ENCODE measurements around the gene GMPR2.

Gene GMPR2

DNA sequence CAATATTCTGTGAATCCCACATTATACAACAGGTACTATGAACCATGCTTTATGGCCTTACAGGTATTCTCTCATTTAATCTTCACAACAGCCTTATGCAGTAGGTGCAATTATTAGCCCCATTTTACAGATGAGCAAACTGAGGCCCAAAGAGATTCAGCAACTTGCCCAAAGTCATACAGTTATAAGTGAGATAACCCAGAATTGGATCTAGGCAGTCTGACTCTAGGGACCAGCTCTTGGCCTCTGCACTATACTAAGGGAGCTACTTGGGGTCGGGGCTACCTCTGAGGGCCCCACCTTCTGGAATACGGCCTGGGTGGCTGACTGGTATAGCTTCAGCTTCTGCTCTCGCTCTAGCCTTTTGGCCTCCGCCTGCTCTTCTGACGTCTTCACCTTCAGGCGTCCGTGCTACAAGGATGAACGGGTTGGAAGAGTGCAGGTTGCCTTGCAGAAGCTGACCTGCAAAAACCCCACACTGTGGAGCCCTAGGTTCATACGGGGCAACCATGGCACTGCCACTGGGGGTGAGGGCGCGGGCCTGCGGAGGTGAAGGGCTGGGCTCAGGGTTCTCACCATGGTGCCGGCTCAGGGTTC, 37.9 kb downstream of the GMPR2 start:
- no peak for DNase-seq

DNA sequence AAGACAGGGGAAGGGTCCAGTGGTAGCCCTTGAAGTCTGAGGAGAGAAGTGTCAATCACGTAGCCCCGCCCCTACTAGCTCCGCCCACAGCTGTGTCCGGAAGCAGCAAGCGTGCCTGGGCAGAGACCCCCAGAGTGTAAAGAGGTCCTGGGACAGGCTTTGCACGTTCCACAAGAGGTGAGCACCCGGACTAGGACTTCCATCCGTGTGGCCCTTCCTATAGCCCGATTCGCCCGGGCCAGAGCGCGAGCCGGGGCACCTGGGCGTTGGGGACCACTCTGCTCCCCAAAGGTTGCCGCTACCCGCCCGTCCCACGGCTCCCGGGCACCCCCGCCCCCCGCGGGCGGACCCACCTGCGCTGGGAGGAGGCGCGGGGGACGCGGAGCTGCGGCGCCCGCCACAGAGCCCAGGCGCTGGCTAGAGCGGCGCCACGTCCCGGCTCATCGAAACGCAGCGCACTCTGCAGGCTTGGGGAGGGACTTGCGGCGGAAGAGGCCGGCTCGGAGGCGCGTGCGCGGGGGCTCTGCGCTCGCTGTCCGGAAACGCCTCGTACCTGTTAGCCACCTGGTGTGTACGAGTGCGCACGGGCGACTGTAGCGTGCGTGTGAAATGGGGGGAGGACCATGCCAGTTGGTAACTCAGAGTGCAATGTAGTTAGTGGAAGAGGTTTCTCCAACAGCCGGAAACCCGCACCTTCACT, 38.6 kb downstream of the GMPR2 start, which contains the start of gene RABGGTA:
TSS of gene RABGGTA (minus strand) at position 464 of the 700 bp plus-strand sequence. CDS start 482 bp downstream, outside the sequence.
- DNase-seq: peak; percentile 70 to 85

GRCh38 chr14:24271834-24272263, 39.1 kb downstream of the GMPR2 start:
- DNase-seq: no peak

- no peak for DNase-seq
Observed at GRCh38 chr14:24272467-24272866, 39.7 kb downstream of the GMPR2 start.

DNA sequence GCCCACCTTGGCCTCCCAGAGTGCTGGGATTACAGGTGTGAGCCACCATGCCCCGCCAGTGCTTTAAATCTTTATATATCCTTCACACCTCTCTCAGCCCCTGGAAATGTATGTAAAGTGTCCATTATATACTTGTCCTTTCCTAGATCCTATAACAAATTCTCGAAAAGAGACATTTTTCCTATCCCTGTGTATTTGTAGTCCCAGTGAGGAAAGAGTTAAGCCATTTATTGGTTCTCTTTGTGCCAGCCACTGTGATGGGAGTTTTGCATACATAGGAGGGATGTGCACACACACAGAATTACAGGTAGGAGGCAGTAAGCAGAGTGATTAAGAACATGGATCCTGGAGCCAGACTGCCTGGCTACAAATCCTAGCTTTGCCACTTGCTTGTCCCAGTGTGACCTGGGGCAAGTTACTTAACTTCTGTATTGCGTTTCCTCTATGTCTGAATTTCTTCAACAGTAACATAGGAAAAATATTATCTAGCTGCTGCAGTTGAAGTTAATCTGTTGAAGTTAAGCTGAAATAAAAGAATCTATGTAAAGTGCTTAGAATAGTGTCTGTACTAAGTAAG, 40.8 kb downstream of the GMPR2 start:
- DNase-seq: peak; percentile 45 to 56

GRCh38 chr14:24274101-24274543, 41.4 kb downstream of the GMPR2 start:
- peak; percentile 79 to 85 for DNase-seq

DNA sequence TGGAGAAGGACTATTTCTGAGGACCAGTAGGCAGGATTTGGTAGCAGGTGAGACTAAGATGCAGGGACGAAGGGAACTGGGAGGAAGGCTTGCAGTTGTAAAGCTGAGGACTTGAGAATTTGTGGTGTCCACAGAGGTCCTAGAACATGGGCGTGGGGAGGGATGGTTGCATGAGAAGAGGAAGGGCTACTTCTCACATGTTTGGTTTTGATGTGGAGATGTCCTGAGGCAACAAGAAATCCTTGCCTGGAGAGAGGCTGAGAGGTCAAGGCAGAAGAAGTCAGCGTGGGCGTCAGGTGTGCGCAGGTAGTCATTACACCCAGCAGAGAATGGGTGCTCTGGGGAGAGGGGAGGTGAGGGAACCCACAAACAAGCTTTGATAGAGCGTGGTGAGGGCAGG, 44.3 kb downstream of the GMPR2 start:
- peak in 1 of 2 donors; percentile 35 for DNase-seq

DNA sequence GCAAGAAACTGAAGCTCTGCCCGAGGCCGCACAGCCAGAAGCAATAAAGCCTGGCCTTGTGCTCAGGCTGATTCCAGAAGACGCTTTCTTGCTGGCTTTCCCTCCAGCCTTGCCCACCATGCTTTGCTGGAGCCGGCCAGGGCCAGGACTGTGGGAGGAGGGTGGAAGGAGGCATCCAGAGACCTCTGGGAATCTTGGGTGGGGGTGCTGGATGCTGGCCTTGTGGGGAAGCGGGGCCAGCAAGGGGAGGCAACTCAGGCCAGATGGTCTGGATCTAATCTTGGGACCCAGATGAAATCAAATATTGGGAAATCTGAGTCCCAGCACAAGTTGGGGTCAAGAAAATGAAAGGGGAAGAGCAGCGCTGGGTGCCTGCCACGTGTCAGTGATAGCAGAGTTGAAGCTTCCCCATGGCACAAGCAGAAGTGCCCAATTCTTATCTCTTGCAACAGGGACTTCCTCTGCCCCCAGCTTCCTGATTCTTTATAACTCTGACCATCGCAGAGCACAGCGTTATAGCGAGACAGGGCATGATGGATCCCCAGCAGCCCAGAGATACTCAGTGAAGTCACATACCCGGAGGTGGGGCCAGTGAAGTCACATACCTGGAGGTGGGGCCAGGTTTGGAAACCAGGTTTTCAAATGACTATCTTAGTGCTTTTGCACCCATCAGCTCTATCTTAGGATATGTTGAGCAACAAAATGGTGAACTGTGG, 45.0 kb downstream of the GMPR2 start:
- DNase-seq: peak; percentile 77 to 88

DNA sequence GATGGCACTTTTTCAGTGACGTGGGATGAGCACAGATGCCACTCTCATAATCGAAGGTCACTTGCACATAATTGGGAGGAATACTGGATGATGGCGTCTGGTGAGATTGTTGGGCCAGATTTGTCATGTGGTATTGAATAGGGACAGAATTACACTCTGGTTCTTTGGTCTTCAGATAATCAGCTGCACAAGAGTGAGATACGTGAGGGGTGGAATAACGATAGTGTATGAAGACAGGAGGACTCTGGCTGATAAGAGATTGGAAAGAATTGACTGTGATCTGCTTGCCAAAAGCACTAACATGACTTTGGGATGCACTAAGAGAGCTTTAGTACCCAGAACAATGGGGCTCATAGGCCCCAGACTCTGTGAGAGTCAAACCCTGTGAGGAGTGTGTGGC, 45.7 kb downstream of the GMPR2 start:
- DNase-seq: no peak

DNA sequence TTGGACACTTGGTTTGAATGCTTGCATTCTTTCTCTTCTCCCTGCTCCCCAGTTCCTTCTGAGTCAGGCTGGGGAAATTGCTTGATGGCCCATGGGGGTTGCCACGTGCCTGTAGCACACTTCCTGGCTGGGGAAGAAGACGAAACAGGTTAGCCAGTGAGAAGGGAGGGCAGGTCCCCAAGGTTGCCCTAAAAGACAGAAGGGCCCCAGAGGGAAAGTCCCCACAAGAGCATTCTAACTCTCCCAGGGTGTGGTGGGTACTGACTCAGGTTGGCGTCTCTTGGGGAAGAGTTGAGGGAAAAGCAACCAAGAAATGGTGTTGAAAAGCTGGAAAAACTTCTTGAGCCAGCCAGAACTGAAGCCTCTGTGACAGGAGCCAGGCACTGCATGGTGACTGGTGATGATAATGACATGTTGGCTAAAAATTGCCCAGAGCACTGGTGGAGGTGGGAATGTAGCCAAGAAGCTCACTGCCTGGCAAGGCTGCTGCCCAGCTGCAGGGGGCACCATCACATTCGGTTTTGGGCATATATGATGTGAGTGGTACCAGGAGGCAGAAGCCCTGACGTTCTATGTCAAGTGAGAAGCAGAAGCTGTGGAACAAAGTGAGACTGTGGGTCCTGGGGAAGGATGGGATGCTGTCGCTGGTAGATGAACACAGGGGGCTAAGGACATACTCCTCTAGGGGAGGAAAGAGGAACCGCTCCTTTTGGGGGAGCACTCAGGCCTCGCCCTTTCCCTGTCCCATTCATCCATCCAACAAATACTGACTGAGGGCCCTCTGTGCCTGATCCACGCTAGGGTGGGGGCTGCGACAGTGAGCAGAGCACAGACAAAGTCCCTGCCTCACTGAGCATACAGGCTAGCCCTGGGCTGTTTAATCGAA, 46.8 kb downstream of the GMPR2 start:
- DNase-seq: peak; percentile 53 to 85

DNA sequence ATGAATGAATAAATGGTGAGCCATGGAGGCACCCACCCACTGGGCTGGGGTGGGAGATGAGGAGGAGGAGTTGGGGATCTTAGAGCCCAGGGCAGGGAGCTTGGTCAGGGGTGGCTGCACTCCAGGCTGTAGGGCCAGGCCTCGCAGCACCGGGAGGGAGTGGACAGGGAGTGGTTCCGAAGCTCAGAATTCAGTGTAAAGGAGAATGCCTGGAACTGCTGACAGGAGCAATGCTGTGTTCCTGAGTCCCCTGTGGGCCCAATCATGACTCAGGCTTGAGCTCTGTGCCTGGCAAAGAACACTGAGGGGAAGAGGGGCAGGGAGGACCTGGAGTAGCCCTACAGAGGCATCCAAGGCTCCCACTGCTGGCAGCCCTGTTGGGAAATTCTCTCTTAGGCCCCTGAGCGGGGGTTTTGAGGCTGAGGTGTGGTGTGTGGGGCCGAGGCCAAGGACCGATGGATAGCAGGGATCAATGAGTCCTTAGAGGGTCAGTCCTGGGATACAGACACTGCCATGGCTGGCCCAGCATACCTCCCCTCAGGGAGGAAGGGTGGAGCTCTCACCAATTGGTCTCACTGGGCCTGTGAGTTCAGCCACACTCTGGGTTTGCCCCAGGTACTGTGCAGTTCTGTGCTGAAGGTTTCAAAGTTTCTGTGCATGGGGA, 48.2 kb downstream of the GMPR2 start:
- DNase-seq: no peak

DNA sequence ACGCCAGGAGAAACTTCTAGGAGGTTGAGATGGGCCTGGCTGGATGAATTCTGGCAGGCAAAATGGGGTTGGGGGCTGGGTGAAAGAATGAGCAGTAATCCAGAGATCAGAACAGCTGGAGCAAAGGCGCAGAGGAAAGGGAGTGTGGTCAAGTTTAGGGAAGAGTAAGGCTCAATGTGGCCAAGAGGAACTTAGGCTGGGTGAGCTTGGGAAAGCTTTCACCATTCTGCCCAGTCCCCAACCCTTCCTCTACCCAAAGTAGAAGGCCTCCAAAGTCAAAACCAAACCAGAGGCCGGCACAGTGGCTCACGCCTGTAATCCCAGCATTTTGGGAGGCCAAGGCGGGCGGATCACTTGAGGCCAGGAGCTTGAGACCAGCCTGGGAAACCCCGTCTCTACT, 48.9 kb downstream of the GMPR2 start:
- peak; percentile 36 to 47 for DNase-seq

DNA sequence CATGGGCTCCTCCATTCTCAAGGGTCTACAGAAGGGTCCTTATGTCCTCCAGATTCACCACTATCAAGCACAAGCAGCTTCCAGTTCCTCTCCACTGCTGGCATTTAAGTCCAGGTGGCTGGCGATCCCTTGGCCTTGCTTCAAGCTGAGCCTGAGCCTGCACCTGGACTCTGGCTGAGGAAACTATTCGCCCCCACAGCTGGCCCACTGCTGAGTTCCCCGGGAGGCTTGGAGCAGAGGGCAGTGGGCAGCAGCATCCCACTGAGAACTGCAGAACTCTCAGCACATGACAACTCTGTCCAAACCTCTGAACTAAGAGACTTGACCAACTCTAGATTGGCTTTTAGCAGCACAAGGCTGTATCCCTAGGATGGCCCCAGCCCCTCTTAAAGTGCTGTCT, 50.0 kb downstream of the GMPR2 start:
- DNase-seq: peak in 1 of 2 donors; percentile 29

- no peak for DNase-seq
Observed at GRCh38 chr14:24283796-24284460, 51.2 kb downstream of the GMPR2 start.

DNA sequence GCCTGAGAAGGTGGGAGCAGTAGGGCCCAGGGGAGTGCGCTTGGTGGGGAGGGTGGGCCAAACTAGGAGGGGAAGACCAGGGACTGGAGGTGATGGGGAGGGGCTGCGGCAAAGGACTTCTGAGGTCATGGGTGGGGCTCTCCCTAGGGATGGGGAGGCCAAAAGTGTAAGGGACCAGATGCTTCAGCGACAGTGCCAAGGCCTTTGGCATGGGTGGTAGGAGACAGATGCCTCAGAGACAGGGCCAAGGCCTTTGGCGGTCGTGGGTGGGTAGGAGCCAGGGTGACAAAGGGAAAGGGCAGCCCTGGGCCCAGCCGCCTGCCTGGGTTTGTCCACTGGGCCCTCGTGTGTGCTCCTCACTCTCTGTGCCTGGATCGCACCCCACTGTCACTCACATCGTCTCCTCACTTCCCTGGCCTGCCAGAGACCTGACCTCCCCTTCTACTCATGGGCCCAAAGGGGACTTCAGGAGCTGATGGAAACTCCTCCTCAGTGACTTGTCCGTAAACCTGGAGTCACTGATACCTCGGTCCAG, 51.8 kb downstream of the GMPR2 start:
- no peak for DNase-seq

DNA sequence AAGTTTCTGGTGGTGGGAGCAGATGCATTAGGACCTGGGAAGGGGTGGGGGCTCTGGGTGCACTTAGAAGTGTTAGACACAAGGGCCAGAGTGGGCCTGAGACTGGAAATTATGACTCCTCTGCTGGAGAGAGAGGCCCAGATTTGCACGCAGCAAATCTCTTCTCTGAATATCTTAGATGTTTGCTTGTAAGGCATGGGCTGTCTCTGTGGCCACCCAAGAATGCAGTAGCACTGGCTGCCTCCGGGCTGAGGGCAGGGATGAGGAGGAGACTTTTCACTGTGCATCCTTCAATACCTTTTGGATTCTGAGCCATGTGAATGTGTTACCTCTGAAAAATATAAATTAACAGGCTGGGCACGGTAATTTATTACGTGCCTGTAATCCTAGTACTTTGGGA, 52.6 kb downstream of the GMPR2 start:
- no peak for DNase-seq

DNA sequence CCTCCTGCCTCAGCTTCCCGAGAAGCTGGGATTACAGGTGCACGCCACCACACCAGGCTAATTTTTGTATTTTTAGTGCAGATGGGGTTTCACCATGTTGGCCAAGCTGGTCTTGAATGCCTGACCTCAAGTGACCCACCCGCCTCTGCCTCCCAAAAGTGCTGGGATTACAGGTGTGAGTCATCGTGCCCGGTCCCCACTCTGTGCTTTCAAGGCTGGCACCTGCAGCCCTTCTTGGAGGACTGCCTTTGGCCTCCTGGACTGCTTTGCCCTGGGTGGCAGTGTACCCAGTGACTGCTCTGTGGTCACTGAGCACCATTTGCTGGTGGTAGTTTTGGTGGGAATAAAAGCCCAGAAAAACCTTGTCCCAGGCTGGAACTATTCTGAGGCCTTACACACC, 54.3 kb downstream of the GMPR2 start:
- DNase-seq: no peak
